Measurements from ENCODE around the gene LZTR1. TPM values are rescaled to one million over a fixed set of nuclear protein-coding genes. Genes with fewer than 3 reads are reported as not detected.

Gene LZTR1
- total RNA-seq, 1 donor from 2014 or later: 87.0 TPM

- no peak overlapping the region for H3K27ac Mint-ChIP-seq (ENCODE audit: unreplicated experiment)
- no peaks in the 10 kb centered on the region for H3K36me3 Mint-ChIP-seq (ENCODE audit: low read depth)
- H3K4me1 Mint-ChIP-seq (ENCODE audit: low read depth): peaks cover 16% of the 10 kb centered on the region
- no peaks in the 10 kb centered on the region for H3K27me3 Mint-ChIP-seq (ENCODE audit: low read depth)
- H3K4me3 Mint-ChIP-seq (ENCODE audit: unreplicated experiment): no peak overlapping the region
- no peak for DNase-seq (ENCODE audit: low spot score)
- TF ChIP-seq CTCF (IDR thresholded peaks at IDR 0.05): no peak
- H3K9me3 Mint-ChIP-seq (ENCODE audit: low read depth): no peaks in the 10 kb centered on the region
Measured at GRCh38 chr22:21028277-21029251, 46.5 kb downstream of the LZTR1 start.

- no peak overlapping the region for H3K4me3 Mint-ChIP-seq (ENCODE audit: unreplicated experiment)
- DNase-seq (ENCODE audit: low spot score): no peak
- H3K36me3 Mint-ChIP-seq (ENCODE audit: low read depth): no peaks in the 10 kb centered on the region
Measured at GRCh38 chr22:21029486-21030025, 47.5 kb downstream of the LZTR1 start.

GRCh38 chr22:21030032-21030431, 47.9 kb downstream of the LZTR1 start:
- DNase-seq (ENCODE audit: low spot score): no peak
- Mint-ChIP-seq H3K27me3 (ENCODE audit: low read depth) (no peaks in the 10 kb centered on the region), H3K36me3 (ENCODE audit: low read depth) (no peaks in the 10 kb centered on the region), H3K4me1 (ENCODE audit: low read depth) (peaks cover 16% of the 10 kb centered on the region), H3K9me3 (ENCODE audit: low read depth) (no peaks in the 10 kb centered on the region), H3K4me3 (ENCODE audit: unreplicated experiment) (no peak overlapping the region), H3K27ac (ENCODE audit: unreplicated experiment) (no peak overlapping the region)
- TF ChIP-seq CTCF (IDR thresholded peaks at IDR 0.05): no peak

More at GRCh38 chr22:21029486-21030025, 47.5 kb downstream of the LZTR1 start:
- H3K27ac Mint-ChIP-seq (ENCODE audit: unreplicated experiment): no peak overlapping the region
- no peak for TF ChIP-seq CTCF (IDR thresholded peaks at IDR 0.05)
- H3K27me3 Mint-ChIP-seq (ENCODE audit: low read depth): no peaks in the 10 kb centered on the region
- no peaks in the 10 kb centered on the region for H3K9me3 Mint-ChIP-seq (ENCODE audit: low read depth)
- H3K4me1 Mint-ChIP-seq (ENCODE audit: low read depth): peaks cover 16% of the 10 kb centered on the region

GRCh38 chr22:21030621-21031544, 48.8 kb downstream of the LZTR1 start:
- no peaks in the 10 kb centered on the region for H3K36me3 Mint-ChIP-seq (ENCODE audit: low read depth)
- no peaks in the 10 kb centered on the region for H3K27me3 Mint-ChIP-seq (ENCODE audit: low read depth)
- no peak for DNase-seq (ENCODE audit: low spot score)
- no peak for TF ChIP-seq CTCF (IDR thresholded peaks at IDR 0.05)
- peaks cover 16% of the 10 kb centered on the region for H3K4me1 Mint-ChIP-seq (ENCODE audit: low read depth)
- no peak overlapping the region for H3K27ac Mint-ChIP-seq (ENCODE audit: unreplicated experiment)
- H3K9me3 Mint-ChIP-seq (ENCODE audit: low read depth): no peaks in the 10 kb centered on the region
- H3K4me3 Mint-ChIP-seq (ENCODE audit: unreplicated experiment): peak overlapping the region; percentile 9
